ENCODE data around the gene HAPLN1. TPM values are rescaled to one million over a fixed set of nuclear protein-coding genes. Genes with fewer than 3 reads are reported as not detected.
A peak's percentile ranks its signal among the peaks of the same experiment; 100 is the strongest.

Gene HAPLN1
- total RNA-seq, 3 donors from 2014 or later (not counting 1 experiment from before 2014, with no cell fraction given): not detected

- ATAC-seq (no peak), DNase-seq (no peak)
- Histone ChIP-seq H3K27me3 (ENCODE audit: control insufficient read depth, insufficient read depth, low read length) (peaks cover 19% of the 10 kb centered on the region), H3K4me3 (ENCODE audit: low read length) (no peak overlapping the region), H3K4me1 (ENCODE audit: control insufficient read depth, insufficient read depth, low read length) (no peaks in the 10 kb centered on the region), H3K9me3 (ENCODE audit: control insufficient read depth, insufficient read depth, low read length) (no peaks in the 10 kb centered on the region), H3K27ac (ENCODE audit: low read length) (no peak overlapping the region), H3K36me3 (ENCODE audit: control insufficient read depth, insufficient read depth, low read length) (no peaks in the 10 kb centered on the region)
- Mint-ChIP-seq H3K9me3 (no peaks in the 10 kb centered on the region), H3K36me3 (no peaks in the 10 kb centered on the region), H3K4me1 (peaks cover 0 to 8% of the 10 kb centered on the region in 2 donors), H3K27ac (no peak overlapping the region), H3K4me3 (peak overlapping the region; percentile 37), H3K27me3 (ENCODE audit: low read depth in 2 of 2) (peaks cover 39 to 50% of the 10 kb centered on the region in 2 donors)
- intact Hi-C loops (cut with micrococcal nuclease): no loop called here
- 5% methylated on average over 72 of the region's 72 CpGs for WGBS (ENCODE audit: insufficient coverage)
- TF ChIP-seq CTCF (IDR thresholded peaks at IDR 0.05): no peak
Observed at GRCh38 chr5:83721953-83722901, 1.6 kb upstream of the HAPLN1 start.

- no peaks in the 10 kb centered on the region for H3K4me1 ChIP-seq (ENCODE audit: control insufficient read depth, insufficient read depth, low read length)
- no peak for DNase-seq
- peaks cover 0 to 8% of the 10 kb centered on the region in 2 donors for H3K4me1 Mint-ChIP-seq
- no CpG with 5 or more reads among the region's 2 CpGs for WGBS (ENCODE audit: insufficient coverage)
- intact Hi-C loops (cut with micrococcal nuclease): no loop called here
- H3K4me3 Mint-ChIP-seq: no peak overlapping the region
- TF ChIP-seq CTCF (IDR thresholded peaks at IDR 0.05): no peak
- peaks cover 36 to 50% of the 10 kb centered on the region in 2 donors for H3K27me3 Mint-ChIP-seq (ENCODE audit: low read depth in 2 of 2)
- H3K36me3 Mint-ChIP-seq: no peaks in the 10 kb centered on the region
- no peak overlapping the region for H3K27ac Mint-ChIP-seq
- H3K9me3 ChIP-seq (ENCODE audit: control insufficient read depth, insufficient read depth, low read length): no peaks in the 10 kb centered on the region
- H3K9me3 Mint-ChIP-seq: no peaks in the 10 kb centered on the region
- H3K27ac ChIP-seq (ENCODE audit: low read length): no peak overlapping the region
- H3K27me3 ChIP-seq (ENCODE audit: control insufficient read depth, insufficient read depth, low read length): peaks cover 18% of the 10 kb centered on the region
- no peak for ATAC-seq
- H3K4me3 ChIP-seq (ENCODE audit: low read length): no peak overlapping the region
- no peaks in the 10 kb centered on the region for H3K36me3 ChIP-seq (ENCODE audit: control insufficient read depth, insufficient read depth, low read length)
Observed at GRCh38 chr5:83718936-83719495, 1.6 kb downstream of the HAPLN1 start.

GRCh38 chr5:83718195-83718825 is 2.3 kb downstream of the HAPLN1 start:
- ATAC-seq: peak in 1 of 3 donors; percentile 45
- H3K36me3 Mint-ChIP-seq: no peaks in the 10 kb centered on the region
- H3K27me3 Mint-ChIP-seq (ENCODE audit: low read depth in 2 of 2): peaks cover 33 to 46% of the 10 kb centered on the region in 2 donors
- DNase-seq: peak in 1 of 2 donors; percentile 53
- H3K4me3 Mint-ChIP-seq: no peak overlapping the region
- no peaks in the 10 kb centered on the region for H3K9me3 ChIP-seq (ENCODE audit: control insufficient read depth, insufficient read depth, low read length)
- peaks cover 16% of the 10 kb centered on the region for H3K27me3 ChIP-seq (ENCODE audit: control insufficient read depth, insufficient read depth, low read length)
- no peak for TF ChIP-seq CTCF (IDR thresholded peaks at IDR 0.05)
- no peaks in the 10 kb centered on the region for H3K9me3 Mint-ChIP-seq
- H3K27ac Mint-ChIP-seq: no peak overlapping the region
- peaks cover 0 to 8% of the 10 kb centered on the region in 2 donors for H3K4me1 Mint-ChIP-seq
- intact Hi-C loops (cut with micrococcal nuclease): no loop called here
- no peaks in the 10 kb centered on the region for H3K4me1 ChIP-seq (ENCODE audit: control insufficient read depth, insufficient read depth, low read length)
- 6% methylated on average over 6 of the region's 6 CpGs for WGBS (ENCODE audit: insufficient coverage)
- no peak overlapping the region for H3K27ac ChIP-seq (ENCODE audit: low read length)
- no peak overlapping the region for H3K4me3 ChIP-seq (ENCODE audit: low read length)
- H3K36me3 ChIP-seq (ENCODE audit: control insufficient read depth, insufficient read depth, low read length): no peaks in the 10 kb centered on the region
